IMR-90 (cell line): ENCODE measurements around the gene FGF7. TPM values are rescaled to one million over a fixed set of nuclear protein-coding genes. Genes with fewer than 3 reads are reported as not detected.
A peak's percentile ranks its signal among the peaks of the same experiment; 100 is the strongest.

ENCODE experiments used
- ATAC-seq: fragments of 200-7000 bp; cut with Tn5 transposase; 2 replicates; pipeline ENCODE4 v1.9.1; 2020; ENCODE audit warnings: low read depth, mild to moderate bottlenecking, moderate library complexity
- BruUV-seq: library from RNA; stranded (reverse); fragments of 400-500 nt; replicated peaks from 2 replicates; lab custom pipeline; 2021; lab: Mats Ljungman, UMichigan
- CTCF ChIA-PET: fragments of 300-600 bp; formaldehyde crosslinking; extraction: SDS; loops from one replicate; lab custom pipeline; 2021; ENCODE audit warnings: antibody characterized with exemption; lab: Yijun Ruan, JAX
- POLR2A ChIA-PET: fragments of 300-600 bp; sonication (Branson Sonifier 250); formaldehyde crosslinking; loops from one replicate; lab custom pipeline; 2022; ENCODE audit warnings: antibody characterized with exemption; ENCODE audit not compliant: unreplicated experiment; lab: Charles Lee
- DNase-seq: peaks from one replicate; pipeline ENCODE4 v3.0.0; 2013
- H2AFZ ChIP-seq: replicated peaks from 2 replicates; pipeline ENCODE3; 2013; ENCODE audit warnings: low read length, mild to moderate bottlenecking; ENCODE audit not compliant: poor library complexity
- H2AK5ac ChIP-seq: 2 replicates; pipeline ENCODE4 v1.6.1; 2013; ENCODE audit warnings: low read depth, low read length, inconsistent platforms
- H2AK9ac ChIP-seq: replicated peaks from 2 replicates; pipeline ENCODE3; 2013; ENCODE audit warnings: mild to moderate bottlenecking, low read depth, low read length, moderate library complexity; ENCODE audit not compliant: poor library complexity
- H2BK120ac ChIP-seq: 2 replicates; pipeline ENCODE4 v1.6.1; 2013; ENCODE audit warnings: low read depth, low read length, inconsistent platforms
- H2BK15ac ChIP-seq: 3 replicates; pipeline ENCODE4 v1.6.1; 2013; ENCODE audit warnings: low read depth, low read length, inconsistent platforms
- H2BK20ac ChIP-seq: 2 replicates; pipeline ENCODE4 v1.6.1; 2013; ENCODE audit warnings: low read depth, mild to moderate bottlenecking, inconsistent platforms, low read length, moderate library complexity
- H2BK5ac ChIP-seq: 2 replicates; pipeline ENCODE4 v1.6.1; 2013; ENCODE audit warnings: mild to moderate bottlenecking, low read depth, low read length, inconsistent platforms; ENCODE audit not compliant: poor library complexity, severe bottlenecking
- H3K14ac ChIP-seq: replicated peaks from 2 replicates; pipeline ENCODE4 v1.6.1; 2013; ENCODE audit warnings: low read depth, low read length, inconsistent platforms
- H3K18ac ChIP-seq: 2 replicates; pipeline ENCODE4 v1.6.1; 2013; ENCODE audit warnings: low read depth, low read length, control low read depth
- H3K23ac ChIP-seq: 2 replicates; pipeline ENCODE4 v1.6.1; 2013; ENCODE audit warnings: low read depth, low read length, inconsistent platforms
- H3K27ac ChIP-seq: 2 replicates; pipeline ENCODE4 v1.5.1; 2013; ENCODE audit warnings: mild to moderate bottlenecking, control low read depth, low read length; ENCODE audit not compliant: insufficient read depth
- H3K27me3 ChIP-seq: 2 replicates; pipeline ENCODE4 v1.6.1; 2013; ENCODE audit warnings: low read length; ENCODE audit not compliant: control insufficient read depth, insufficient read depth
- H3K36me3 ChIP-seq: 2 replicates; pipeline ENCODE4 v1.6.1; 2013; ENCODE audit warnings: low read length, mixed read lengths; ENCODE audit not compliant: control insufficient read depth, insufficient read depth
- H3K4ac ChIP-seq: 2 replicates; pipeline ENCODE4 v1.6.1; 2013; ENCODE audit warnings: low read depth, low read length, inconsistent platforms
- H3K4me1 ChIP-seq: 2 replicates; pipeline ENCODE4 v1.6.1; 2013; ENCODE audit warnings: low read length, mixed read lengths; ENCODE audit not compliant: control insufficient read depth, insufficient read depth
- H3K4me2 ChIP-seq: 2 replicates; pipeline ENCODE4 v1.6.1; 2013; ENCODE audit warnings: low read depth, mild to moderate bottlenecking, control low read depth, low read length, moderate library complexity
- H3K4me3 ChIP-seq: 2 replicates; pipeline ENCODE4 v1.5.1; 2013; ENCODE audit warnings: low read depth, mild to moderate bottlenecking, control low read depth, low read length, moderate library complexity; ENCODE audit not compliant: insufficient read depth
- H3K56ac ChIP-seq: 2 replicates; pipeline ENCODE4 v1.6.1; 2013; ENCODE audit warnings: low read length, inconsistent platforms; ENCODE audit not compliant: insufficient read depth; ENCODE audit errors: extremely low read depth
- H3K79me1 ChIP-seq, 2 experiments: 2 replicates each; pipeline ENCODE4 v1.6.1; 2013; ENCODE audit warnings: low read length in 2 of 2, inconsistent platforms in 1 of 2, low read depth in 1 of 2
- H3K9ac ChIP-seq: 2 replicates; pipeline ENCODE4 v1.6.1; 2013; ENCODE audit warnings: low read depth, low read length, control low read depth
- H3K9me1 ChIP-seq: 2 replicates; pipeline ENCODE4 v1.6.1; 2013; ENCODE audit warnings: low read length, inconsistent platforms; ENCODE audit not compliant: insufficient read depth
- H3K9me3 ChIP-seq: 2 replicates; pipeline ENCODE4 v1.6.1; 2013; ENCODE audit warnings: low read length; ENCODE audit not compliant: control insufficient read depth, insufficient read depth
- H4K20me1 ChIP-seq: 2 replicates; pipeline ENCODE4 v1.6.1; 2013; ENCODE audit warnings: low read length, inconsistent platforms; ENCODE audit not compliant: insufficient read depth
- H4K5ac ChIP-seq: 2 replicates; pipeline ENCODE4 v1.6.1; 2013; ENCODE audit warnings: mild to moderate bottlenecking, low read depth, low read length, control low read depth
- H4K8ac ChIP-seq, 2 experiments: 2 replicates each; pipeline ENCODE4 v1.6.1; 2013; ENCODE audit warnings: low read depth in 2 of 2, low read length in 2 of 2, control low read depth in 1 of 2, inconsistent platforms in 1 of 2
- H4K91ac ChIP-seq: 2 replicates; pipeline ENCODE4 v1.6.1; 2013; ENCODE audit warnings: low read depth, low read length, inconsistent platforms; ENCODE audit not compliant: insufficient read depth
- BHLHE40 ChIP-seq: fragments of 150-350 bp; IDR thresholded peaks from 2 replicates; pipeline ENCODE4 v1.6.1; 2016; ENCODE audit warnings: mild to moderate bottlenecking, low read depth, low read length
- CEBPB ChIP-seq: IDR thresholded peaks from 2 replicates; pipeline ENCODE4 v1.6.1; 2012; ENCODE audit warnings: low read depth, low read length, improper control_type of control experiment
- MAFK ChIP-seq: IDR thresholded peaks from 2 replicates; pipeline ENCODE4 v1.6.1; 2012; ENCODE audit warnings: low read depth, low read length, improper control_type of control experiment
- NFE2L2 ChIP-seq: fragments of 150-350 bp; IDR thresholded peaks from 2 replicates; pipeline ENCODE4 v1.6.1; 2016; ENCODE audit warnings: low read depth, mild to moderate bottlenecking, low read length
- WGBS, 2 experiments: methylation state at CpG; one replicate each; pipeline versions ENCODE4 v1.1.5 to v1.1.7; 2013; ENCODE audit warnings: missing lambda C conversion rate in 2 of 2; ENCODE audit not compliant: insufficient read length in 1 of 2; ENCODE audit errors: extremely low coverage in 2 of 2; 5-methylcytosine and 5-hydroxymethylcytosine counted together
- dilution Hi-C: fragments of 300-500 bp; cut with HindIII; formaldehyde crosslinking; loops from one replicate; pipeline ENCODE4 v1.14.3; 2018; ENCODE audit warnings: low sequenced_read_pairs; ENCODE audit not compliant: unreplicated experiment
- in situ Hi-C: fragments of 300-500 bp; cut with MboI; formaldehyde crosslinking; loops from 3 replicates; pipeline ENCODE4 v1.14.3; 2019; ENCODE audit warnings: low sequenced_read_pairs, inconsistent platforms, mixed read lengths
- intact Hi-C: fragments of 100-400 bp; cut with micrococcal nuclease; formaldehyde crosslinking; loops from 2 replicates; pipeline ENCODE4 v1.10.0; 2022
- polyA plus RNA-seq, 3 experiments: library from polyadenylated mRNA; depleted of rRNA; stranded (reverse); fragments of >200 nt; gene quantifications; 2 replicates each; pipeline ENCODE4 v1.2.3, GENCODE V29; 2012; ENCODE audit warnings: low replicate concordance in 1 of 3
- total RNA-seq: library from RNA; depleted of rRNA; stranded (reverse); fragments of >200 nt; gene quantifications from 2 replicates; pipeline ENCODE4 v1.2.3, GENCODE V29; 2012

FGF7 gene
- total and polyA plus RNA-seq, 2 of the 4 experiments (the other 2 are of a cell fraction): 27.3 to 34.8 TPM

- dilution Hi-C loops: no loop called here
- H4K20me1 ChIP-seq: no peaks in the 10 kb centered on the region
- H3K56ac ChIP-seq: no peak overlapping the region
- no peak overlapping the region for H3K4me3 ChIP-seq
- H2AFZ ChIP-seq: peak overlapping the region; percentile 14
- no peak overlapping the region for H3K18ac ChIP-seq
- H2BK120ac ChIP-seq: no peak overlapping the region
- no peak overlapping the region for H3K9ac ChIP-seq
- in situ Hi-C loops: loop anchor here (10.0 to 25.0 kb wide), 3 partner anchors 152 to 906 kb away; no protein-coding TSS in a partner anchor
- no peak overlapping the region; the same call in 1 of the 2 replicates for H3K14ac ChIP-seq
- no peak overlapping the region for H3K4ac ChIP-seq
- H3K79me1 ChIP-seq: no peaks in the 10 kb centered on the region
- H3K4me2 ChIP-seq: no peak overlapping the region
- H2BK5ac ChIP-seq: no peak overlapping the region
- WGBS, 2 experiments: 100% methylated on average over 1 of the region's 17 CpGs; no CpG with 5 or more reads in 1 of the 2 experiments
- BruUV-seq: no TSS peak
- ChIA-PET CTCF (no interaction called here), POLR2A (no interaction called here)
- H4K5ac ChIP-seq: no peak overlapping the region
- DNase-seq (no peak), ATAC-seq (no peak)
- H2BK15ac ChIP-seq: 0 out of 3 replicates have a peak overlapping the region, but pooled peaks have one; percentile 33
- H2AK5ac ChIP-seq: no peak overlapping the region; the same call in 1 of the 2 replicates
- H3K9me1 ChIP-seq: no peaks in the 10 kb centered on the region
- no peaks in the 10 kb centered on the region for H3K4me1 ChIP-seq
- H3K9me3 ChIP-seq: no peaks in the 10 kb centered on the region
- no peak overlapping the region for H3K27ac ChIP-seq
- H3K23ac ChIP-seq: no peak overlapping the region
- H3K27me3 ChIP-seq: no peaks in the 10 kb centered on the region
- H4K91ac ChIP-seq: no peak overlapping the region
- intact Hi-C loops: no loop called here
- TF ChIP-seq CEBPB: no peak
- no peak for TF ChIP-seq MAFK
- TF ChIP-seq NFE2L2: no peak
- TF ChIP-seq BHLHE40: no peak
- H3K36me3 ChIP-seq: no peaks in the 10 kb centered on the region
- H2BK20ac ChIP-seq: no peak overlapping the region
- no peak overlapping the region for H2AK9ac ChIP-seq
- H4K8ac ChIP-seq: no peak overlapping the region
Observed at GRCh38 chr15:49406352-49407118, 16.5 kb upstream of the FGF7 start.
